ENCODE measurements around the gene WNT9B.

GRCh38 chr17:46865100-46865499, 13.7 kb downstream of the WNT9B start:
- TF ChIP-seq, protein P1, sequence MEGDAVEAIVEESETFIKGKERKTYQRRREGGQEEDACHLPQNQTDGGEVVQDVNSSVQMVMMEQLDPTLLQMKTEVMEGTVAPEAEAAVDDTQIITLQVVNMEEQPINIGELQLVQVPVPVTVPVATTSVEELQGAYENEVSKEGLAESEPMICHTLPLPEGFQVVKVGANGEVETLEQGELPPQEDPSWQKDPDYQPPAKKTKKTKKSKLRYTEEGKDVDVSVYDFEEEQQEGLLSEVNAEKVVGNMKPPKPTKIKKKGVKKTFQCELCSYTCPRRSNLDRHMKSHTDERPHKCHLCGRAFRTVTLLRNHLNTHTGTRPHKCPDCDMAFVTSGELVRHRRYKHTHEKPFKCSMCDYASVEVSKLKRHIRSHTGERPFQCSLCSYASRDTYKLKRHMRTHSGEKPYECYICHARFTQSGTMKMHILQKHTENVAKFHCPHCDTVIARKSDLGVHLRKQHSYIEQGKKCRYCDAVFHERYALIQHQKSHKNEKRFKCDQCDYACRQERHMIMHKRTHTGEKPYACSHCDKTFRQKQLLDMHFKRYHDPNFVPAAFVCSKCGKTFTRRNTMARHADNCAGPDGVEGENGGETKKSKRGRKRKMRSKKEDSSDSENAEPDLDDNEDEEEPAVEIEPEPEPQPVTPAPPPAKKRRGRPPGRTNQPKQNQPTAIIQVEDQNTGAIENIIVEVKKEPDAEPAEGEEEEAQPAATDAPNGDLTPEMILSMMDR (IDR thresholded peaks at IDR 0.05; ENCODE audit: poor library complexity) = no peak
- TF ChIP-seq EZH2phosphoT487 (IDR thresholded peaks at IDR 0.05; ENCODE audit: low read depth, severe bottlenecking, unreplicated experiment) = no peak

Measured in hepatocyte (in vitro differentiated cells).